H9 (cell line): ENCODE data around the gene ABCG4. TPM values are rescaled to one million over a fixed set of nuclear protein-coding genes. Genes with fewer than 3 reads are reported as not detected.

Experiments used
- DNase-seq: peaks from one replicate; pipeline ENCODE4 v3.0.0-alpha.2; 2017
- H2AFZ ChIP-seq: one replicate; pipeline ENCODE4 v1.6.1; 2013; ENCODE audit warnings: mild to moderate bottlenecking, low read length, control low read depth, moderate library complexity
- H2AK5ac ChIP-seq: 2 replicates; pipeline ENCODE4 v1.6.1; 2013; ENCODE audit warnings: low read length, control low read depth, mixed read lengths; ENCODE audit not compliant: insufficient read length
- H2BK120ac ChIP-seq: one replicate; pipeline ENCODE4 v1.6.1; 2013; ENCODE audit warnings: low read depth, mild to moderate bottlenecking, low read length, control low read depth, inconsistent platforms; ENCODE audit not compliant: poor library complexity, severe bottlenecking
- H2BK12ac ChIP-seq: 2 replicates; pipeline ENCODE4 v1.6.1; 2013; ENCODE audit warnings: low read length, control low read depth, mixed read lengths, low read depth; ENCODE audit not compliant: insufficient read length
- H2BK15ac ChIP-seq: 2 replicates; pipeline ENCODE4 v1.6.1; 2013; ENCODE audit warnings: low read depth, low read length, control low read depth
- H2BK20ac ChIP-seq: one replicate; pipeline ENCODE4 v1.6.1; 2013; ENCODE audit warnings: low read depth, mild to moderate bottlenecking, low read length, control low read depth, inconsistent platforms; ENCODE audit not compliant: poor library complexity, severe bottlenecking
- H2BK5ac ChIP-seq: 2 replicates; pipeline ENCODE4 v1.6.1; 2013; ENCODE audit warnings: low read length, control low read depth, mixed read lengths; ENCODE audit not compliant: insufficient read length
- H3K14ac ChIP-seq: 2 replicates; pipeline ENCODE4 v1.6.1; 2013; ENCODE audit warnings: low read length, control low read depth; ENCODE audit not compliant: insufficient read depth
- H3K18ac ChIP-seq: 2 replicates; pipeline ENCODE4 v1.6.1; 2013; ENCODE audit warnings: low read depth, mild to moderate bottlenecking, mixed read lengths, low read length, control low read depth; ENCODE audit not compliant: insufficient read length
- H3K23ac ChIP-seq: 2 replicates; pipeline ENCODE4 v1.6.1; 2013; ENCODE audit warnings: low read length, control low read depth, mixed read lengths, low read depth; ENCODE audit not compliant: insufficient read length
- H3K23me2 ChIP-seq: 2 replicates; pipeline ENCODE4 v1.6.1; 2013; ENCODE audit warnings: low read depth, mild to moderate bottlenecking, mixed read lengths, low read length, control low read depth; ENCODE audit not compliant: insufficient read length, poor library complexity, severe bottlenecking
- H3K27ac ChIP-seq: 2 replicates; pipeline ENCODE4 v1.5.1; 2013; ENCODE audit warnings: low read length, control low read depth, mixed read lengths, low read depth; ENCODE audit not compliant: insufficient read length
- H3K27me3 ChIP-seq: 2 replicates; pipeline ENCODE4 v1.6.1; 2013; ENCODE audit warnings: low read length, control low read depth, inconsistent platforms; ENCODE audit not compliant: insufficient read depth
- H3K4ac ChIP-seq: 2 replicates; pipeline ENCODE4 v1.6.1; 2013; ENCODE audit warnings: low read depth, mild to moderate bottlenecking, control low read depth, inconsistent platforms, low read length, moderate library complexity
- H3K4me1 ChIP-seq: 2 replicates; pipeline ENCODE4 v1.6.1; 2013; ENCODE audit warnings: low read length, control low read depth, inconsistent platforms; ENCODE audit not compliant: insufficient read depth
- H3K4me2 ChIP-seq: 2 replicates; pipeline ENCODE4 v1.6.1; 2013; ENCODE audit warnings: low read length, control low read depth, mixed read lengths; ENCODE audit not compliant: insufficient read length, insufficient read depth
- H3K56ac ChIP-seq: 2 replicates; pipeline ENCODE4 v1.6.1; 2013; ENCODE audit warnings: low read depth, mild to moderate bottlenecking, mixed read lengths, low read length, control low read depth; ENCODE audit not compliant: insufficient read length
- H3K79me1 ChIP-seq: 2 replicates; pipeline ENCODE4 v1.6.1; 2013; ENCODE audit warnings: low read depth, mild to moderate bottlenecking, moderate library complexity, low read length, control low read depth, inconsistent platforms; ENCODE audit not compliant: insufficient read depth, poor library complexity, severe bottlenecking
- H3K79me2 ChIP-seq: 2 replicates; pipeline ENCODE4 v1.6.1; 2013; ENCODE audit warnings: low read length, control low read depth, inconsistent platforms; ENCODE audit not compliant: insufficient read depth
- H3K9ac ChIP-seq: 2 replicates; pipeline ENCODE4 v1.6.1; 2013; ENCODE audit warnings: low read length, control low read depth, mixed read lengths; ENCODE audit not compliant: insufficient read length; ENCODE audit errors: extremely low read depth
- H3K9me3 ChIP-seq: one replicate; pipeline ENCODE4 v1.6.1; 2013; ENCODE audit warnings: low read depth, low read length, inconsistent platforms; ENCODE audit not compliant: control insufficient read depth
- H3T11ph ChIP-seq: one replicate; pipeline ENCODE4 v1.6.1; 2013; ENCODE audit warnings: mild to moderate bottlenecking, low read length, control low read depth, inconsistent platforms
- H4K20me1 ChIP-seq: one replicate; pipeline ENCODE4 v1.6.1; 2013; ENCODE audit not compliant: control insufficient read depth, insufficient read length, insufficient read depth
- H4K5ac ChIP-seq: 2 replicates; pipeline ENCODE4 v1.6.1; 2013; ENCODE audit warnings: low read depth, mild to moderate bottlenecking, mixed read lengths, low read length, control low read depth; ENCODE audit not compliant: insufficient read length
- H4K8ac ChIP-seq: replicated peaks from 2 replicates; pipeline ENCODE4 v1.6.1; 2013; ENCODE audit warnings: low read length, control low read depth, mixed read lengths, low read depth; ENCODE audit not compliant: insufficient read length
- H4K91ac ChIP-seq: 2 replicates; pipeline ENCODE4 v1.6.1; 2013; ENCODE audit warnings: low read depth, mild to moderate bottlenecking, moderate library complexity, mixed read lengths, low read length, control low read depth; ENCODE audit not compliant: insufficient read length
- H3K27ac Mint-ChIP-seq, 3 experiments: 2 replicates in 2 of 3; 3 replicates in 1 of 3; pipeline ENCODE4 v1.8.0; 2020 to 2021; ENCODE audit warnings: mixed read lengths in 3 of 3, mild to moderate bottlenecking in 1 of 3, moderate library complexity in 1 of 3
- H3K27me3 Mint-ChIP-seq: 2 replicates; pipeline ENCODE4 v1.8.0; 2021; ENCODE audit warnings: low read depth, mild to moderate bottlenecking, moderate library complexity, mixed read lengths
- H3K36me3 Mint-ChIP-seq, 3 experiments: 2 replicates in 2 of 3; 3 replicates in 1 of 3; pipeline ENCODE4 v1.8.0; 2020 to 2021; ENCODE audit warnings: low read depth in 3 of 3, mixed read lengths in 3 of 3; ENCODE audit not compliant: insufficient read depth in 1 of 3
- H3K4me1 Mint-ChIP-seq, 2 experiments: 2 replicates each; pipeline ENCODE4 v1.8.0; 2020; ENCODE audit warnings: mixed read lengths in 2 of 2
- H3K4me3 Mint-ChIP-seq, 2 experiments: 2 replicates in 1 of 2; 3 replicates in 1 of 2; pipeline ENCODE4 v1.8.0; 2020 to 2021; ENCODE audit warnings: mild to moderate bottlenecking in 2 of 2, mixed read lengths in 2 of 2, moderate library complexity in 1 of 2
- H3K9me3 Mint-ChIP-seq, 2 experiments: 2 replicates in 1 of 2; 3 replicates in 1 of 2; pipeline ENCODE4 v1.8.0; 2020; ENCODE audit warnings: mild to moderate bottlenecking in 2 of 2, mixed read lengths in 2 of 2, moderate library complexity in 1 of 2
- WGBS: extraction: QIAGEN DNeasy Blood & Tissue Kit; methylation state at CpG from one replicate; pipeline ENCODE4 v1.1.7; 2013; ENCODE audit warnings: missing lambda C conversion rate, low lambda C conversion rate, mixed read lengths; ENCODE audit not compliant: insufficient read length; ENCODE audit errors: extremely low coverage; 5-methylcytosine and 5-hydroxymethylcytosine counted together
- total RNA-seq: library from RNA; stranded (reverse); gene quantifications from 2 replicates; pipeline ENCODE4 v1.2.1, GENCODE V29; 2021
- TF ChIP-seq, protein P1 (sequence below): fragments of 200-600 bp; sonication (generic); conservative IDR thresholded peaks from 3 replicates; pipeline ENCODE4 v1.8.0; 2021; ENCODE audit warnings: antibody characterized with exemption, mild to moderate bottlenecking

Gene ABCG4
- total RNA-seq, 1 experiment from 2014 or later = 1.2 TPM

DNA sequence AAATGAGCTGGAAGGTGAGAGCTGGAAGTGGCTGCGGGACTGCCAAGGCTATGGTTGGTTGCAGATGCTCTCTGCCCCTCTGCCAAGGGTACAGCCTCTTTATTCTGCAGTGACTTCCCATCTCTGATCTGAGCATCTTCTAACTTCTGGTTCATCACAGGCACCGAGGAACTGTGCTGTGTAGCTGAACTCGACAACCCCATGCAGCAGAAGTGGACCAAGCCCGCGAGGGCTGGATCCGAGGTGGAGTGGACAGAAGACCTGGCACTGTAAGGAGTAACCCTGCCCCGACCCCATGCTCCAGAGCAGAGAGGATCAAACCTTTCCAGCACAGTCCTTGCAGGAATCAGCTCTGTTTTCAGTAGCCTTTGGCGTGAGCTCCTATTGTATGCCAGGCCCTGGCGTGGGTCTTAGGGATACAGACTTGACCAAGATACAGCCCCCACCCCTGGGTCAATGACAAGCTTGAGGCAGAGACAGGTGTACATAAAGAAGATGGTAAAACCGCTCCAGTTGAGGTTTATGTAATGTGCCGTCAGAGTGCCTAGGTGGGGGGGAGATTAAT is 37.4 kb upstream of the ABCG4 start:
- Histone ChIP-seq H3K56ac (no peak overlapping the region), H4K91ac (no peak overlapping the region), H3K79me2 (no peaks in the 10 kb centered on the region), H3K18ac (no peak overlapping the region), H2BK5ac (no peak overlapping the region), H3K27me3 (peaks cover 5% of the 10 kb centered on the region; the same call in 1 of the 2 replicates), H3K4me2 (no peak overlapping the region), H3K27ac (no peak overlapping the region), H3K23me2 (peaks cover 10% of the 10 kb centered on the region), H3K4ac (no peak overlapping the region), H2BK12ac (no peak overlapping the region), H3K9ac (no peak overlapping the region), H2BK120ac (no peak overlapping the region), H3T11ph (no peak overlapping the region), H3K79me1 (no peaks in the 10 kb centered on the region), H3K9me3 (no peaks in the 10 kb centered on the region), H2BK20ac (no peak overlapping the region), H4K20me1 (no peaks in the 10 kb centered on the region), H4K8ac (no peak overlapping the region), H2AFZ (no peak overlapping the region), H3K14ac (no peak overlapping the region), H3K4me1 (peaks cover 6% of the 10 kb centered on the region; the same call in 1 of the 2 replicates), H2AK5ac (no peak overlapping the region), H3K23ac (no peak overlapping the region), H2BK15ac (no peak overlapping the region), H4K5ac (no peak overlapping the region)
- H3K27me3 Mint-ChIP-seq = peaks cover 12% of the 10 kb centered on the region
- no peaks in the 10 kb centered on the region; a peak in 2 of 7 replicates for H3K36me3 Mint-ChIP-seq
- no CpG with 5 or more reads among the region's 11 CpGs for WGBS
- H3K4me1 Mint-ChIP-seq = peaks cover 22 to 33% of the 10 kb centered on the region in 2 experiments
- no peak overlapping the region for H3K27ac Mint-ChIP-seq
- H3K4me3 Mint-ChIP-seq = no peak overlapping the region
- no peaks in the 10 kb centered on the region; a peak in 1 of 5 replicates for H3K9me3 Mint-ChIP-seq
- DNase-seq = no peak
- TF ChIP-seq, protein P1, sequence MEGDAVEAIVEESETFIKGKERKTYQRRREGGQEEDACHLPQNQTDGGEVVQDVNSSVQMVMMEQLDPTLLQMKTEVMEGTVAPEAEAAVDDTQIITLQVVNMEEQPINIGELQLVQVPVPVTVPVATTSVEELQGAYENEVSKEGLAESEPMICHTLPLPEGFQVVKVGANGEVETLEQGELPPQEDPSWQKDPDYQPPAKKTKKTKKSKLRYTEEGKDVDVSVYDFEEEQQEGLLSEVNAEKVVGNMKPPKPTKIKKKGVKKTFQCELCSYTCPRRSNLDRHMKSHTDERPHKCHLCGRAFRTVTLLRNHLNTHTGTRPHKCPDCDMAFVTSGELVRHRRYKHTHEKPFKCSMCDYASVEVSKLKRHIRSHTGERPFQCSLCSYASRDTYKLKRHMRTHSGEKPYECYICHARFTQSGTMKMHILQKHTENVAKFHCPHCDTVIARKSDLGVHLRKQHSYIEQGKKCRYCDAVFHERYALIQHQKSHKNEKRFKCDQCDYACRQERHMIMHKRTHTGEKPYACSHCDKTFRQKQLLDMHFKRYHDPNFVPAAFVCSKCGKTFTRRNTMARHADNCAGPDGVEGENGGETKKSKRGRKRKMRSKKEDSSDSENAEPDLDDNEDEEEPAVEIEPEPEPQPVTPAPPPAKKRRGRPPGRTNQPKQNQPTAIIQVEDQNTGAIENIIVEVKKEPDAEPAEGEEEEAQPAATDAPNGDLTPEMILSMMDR = no peak
